CD4-positive, alpha-beta T cell treated with Interleukin-21 for 1 hour (primary cell): ENCODE results near the gene PGAM2.
"Not testable (repeated sequence)": the region's sequence is repeated elsewhere in the genome, so short reads cannot be mapped to it uniquely, and the experiment has no call there.

Source experiments
- DNase-seq: peaks from one replicate; pipeline ENCODE4 v3.0.0-alpha.2; 2020

Gene PGAM2

DNA sequence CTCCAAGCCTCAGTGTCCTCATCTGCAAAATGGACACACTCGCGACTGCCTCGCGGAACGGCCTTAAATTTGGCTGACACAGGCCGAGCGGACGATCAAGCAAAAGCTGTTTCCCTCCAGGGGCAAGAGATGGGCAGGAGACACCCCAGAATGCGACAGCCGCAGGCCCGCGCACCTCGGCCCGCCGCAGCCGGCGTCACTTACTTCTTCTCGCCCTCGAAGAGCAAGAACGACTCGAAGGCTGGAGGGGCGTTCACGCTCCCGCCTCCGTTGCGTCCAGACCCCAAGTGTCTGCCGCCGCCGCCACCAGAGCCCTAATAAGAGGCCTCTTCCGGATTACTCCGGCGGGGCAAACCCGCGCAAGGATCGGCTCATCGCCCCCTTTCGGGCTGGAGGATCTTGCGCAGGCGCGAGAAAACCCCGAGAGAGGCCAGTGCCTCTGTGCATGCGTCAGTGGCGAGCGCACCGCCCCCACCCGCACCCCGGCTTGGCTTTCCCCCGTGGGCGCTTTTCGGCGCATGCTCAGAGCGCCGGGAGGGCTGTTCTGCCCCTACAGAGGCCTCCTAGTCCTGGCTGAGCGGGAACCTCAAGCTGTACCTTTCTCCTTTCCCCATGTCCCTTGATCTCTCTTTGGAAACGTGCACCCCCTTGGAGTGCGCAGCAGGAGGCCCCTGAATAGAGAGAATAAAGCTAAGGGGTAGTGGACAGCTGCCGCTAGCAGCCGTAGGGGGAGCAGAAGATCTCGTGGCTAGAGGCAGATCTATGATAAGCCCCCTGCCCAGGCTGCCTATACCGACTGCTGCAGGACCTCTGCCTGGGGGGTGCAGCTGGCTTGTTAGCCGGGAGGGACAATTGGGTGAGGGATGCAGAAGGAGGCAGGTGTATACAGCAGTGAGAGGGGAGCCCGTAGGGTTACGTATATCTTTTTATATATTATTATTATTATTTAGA, 46.2 kb downstream of the PGAM2 start:
- peak; percentile 100 for DNase-seq

DNA sequence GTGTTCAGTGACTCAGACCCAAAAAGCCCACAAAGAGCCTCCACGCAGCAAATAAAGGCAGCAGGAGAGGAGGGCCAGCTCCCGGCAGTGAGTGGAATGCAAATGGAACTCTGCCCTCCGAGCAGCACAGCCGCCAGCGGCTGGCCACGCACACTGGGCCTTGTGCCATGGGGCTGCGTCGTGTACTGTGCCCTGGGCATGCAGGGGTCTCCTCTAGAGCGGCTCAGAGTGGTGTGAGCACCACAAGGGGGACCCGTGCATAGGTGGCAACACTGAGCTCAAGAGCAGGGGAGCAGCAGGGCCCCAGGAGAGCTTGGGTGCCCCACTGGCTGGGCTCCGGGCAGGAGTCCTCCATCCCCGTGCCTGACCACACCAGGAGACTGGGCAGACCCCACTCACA, 50.3 kb downstream of the PGAM2 start:
- not testable (repeated sequence) for DNase-seq
